ENCODE results near the gene PDILT. TPM values are rescaled to one million over a fixed set of nuclear protein-coding genes. Genes with fewer than 3 reads are reported as not detected.
"Not testable (repeated sequence)": the region's sequence is repeated elsewhere in the genome, so short reads cannot be mapped to it uniquely, and the experiment has no call there.

PDILT gene
- total RNA-seq, 1 donor from 2014 or later = not detected

DNA sequence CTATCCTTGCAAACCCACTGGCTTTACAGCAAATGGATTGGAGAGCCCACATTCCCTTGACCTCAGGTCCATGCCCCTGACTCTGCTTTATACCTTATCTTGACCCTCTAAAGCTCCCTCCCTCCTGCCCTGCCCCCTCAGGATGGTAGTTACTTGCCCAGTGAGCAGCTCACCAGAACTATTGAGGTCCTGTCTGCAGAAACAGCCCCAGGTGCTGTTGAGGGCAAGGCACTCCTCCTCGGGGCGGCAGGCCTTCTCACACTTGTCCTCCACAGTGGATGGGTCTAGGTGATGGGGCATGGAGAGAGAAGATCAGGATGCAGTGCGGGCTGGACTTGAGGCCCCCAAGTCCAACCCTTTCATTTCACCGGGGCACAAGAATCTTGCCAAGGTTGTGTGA, 81.8 kb downstream of the PDILT start:
- H3K36me3 Mint-ChIP-seq (ENCODE audit: insufficient read depth) = no peaks in the 10 kb centered on the region
- H3K27me3 Mint-ChIP-seq = peaks cover 19% of the 10 kb centered on the region
- H3K4me1 Mint-ChIP-seq (ENCODE audit: low read depth) = peaks cover 22% of the 10 kb centered on the region
- H3K27ac Mint-ChIP-seq = no peak overlapping the region
- TF ChIP-seq, protein P1, sequence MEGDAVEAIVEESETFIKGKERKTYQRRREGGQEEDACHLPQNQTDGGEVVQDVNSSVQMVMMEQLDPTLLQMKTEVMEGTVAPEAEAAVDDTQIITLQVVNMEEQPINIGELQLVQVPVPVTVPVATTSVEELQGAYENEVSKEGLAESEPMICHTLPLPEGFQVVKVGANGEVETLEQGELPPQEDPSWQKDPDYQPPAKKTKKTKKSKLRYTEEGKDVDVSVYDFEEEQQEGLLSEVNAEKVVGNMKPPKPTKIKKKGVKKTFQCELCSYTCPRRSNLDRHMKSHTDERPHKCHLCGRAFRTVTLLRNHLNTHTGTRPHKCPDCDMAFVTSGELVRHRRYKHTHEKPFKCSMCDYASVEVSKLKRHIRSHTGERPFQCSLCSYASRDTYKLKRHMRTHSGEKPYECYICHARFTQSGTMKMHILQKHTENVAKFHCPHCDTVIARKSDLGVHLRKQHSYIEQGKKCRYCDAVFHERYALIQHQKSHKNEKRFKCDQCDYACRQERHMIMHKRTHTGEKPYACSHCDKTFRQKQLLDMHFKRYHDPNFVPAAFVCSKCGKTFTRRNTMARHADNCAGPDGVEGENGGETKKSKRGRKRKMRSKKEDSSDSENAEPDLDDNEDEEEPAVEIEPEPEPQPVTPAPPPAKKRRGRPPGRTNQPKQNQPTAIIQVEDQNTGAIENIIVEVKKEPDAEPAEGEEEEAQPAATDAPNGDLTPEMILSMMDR (IDR thresholded peaks at IDR 0.05; ENCODE audit: unreplicated experiment) = no peak
- no peak for DNase-seq (ENCODE audit: low spot score, unreplicated experiment)
- peaks cover 8% of the 10 kb centered on the region for H3K9me3 Mint-ChIP-seq (ENCODE audit: low read depth)
- H3K4me3 Mint-ChIP-seq (ENCODE audit: low read depth) = no peak overlapping the region

DNA sequence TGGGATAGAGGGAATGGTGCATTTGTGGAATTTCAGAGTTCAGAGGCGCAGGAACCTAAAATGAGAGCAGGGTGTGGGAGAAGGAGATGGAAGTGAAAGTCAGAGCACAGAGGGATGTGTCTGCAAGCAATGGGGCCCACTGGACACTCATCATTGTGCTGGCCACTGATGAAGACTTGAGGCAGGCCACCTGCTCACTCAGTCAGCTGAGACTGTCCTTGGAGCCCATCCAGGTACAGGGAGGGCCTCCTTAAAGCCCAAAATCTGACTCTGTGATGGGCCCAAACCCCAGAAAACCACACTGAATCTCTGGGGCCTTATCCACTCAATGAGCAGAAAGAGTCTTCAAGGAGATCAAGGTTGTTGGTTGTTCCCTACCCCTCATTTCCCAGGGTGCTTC, 82.9 kb downstream of the PDILT start:
- no peak overlapping the region for H3K4me3 Mint-ChIP-seq (ENCODE audit: low read depth)
- no peaks in the 10 kb centered on the region for H3K36me3 Mint-ChIP-seq (ENCODE audit: insufficient read depth)
- TF ChIP-seq, protein P1 (IDR thresholded peaks at IDR 0.05; ENCODE audit: unreplicated experiment) = no peak
- no peak for DNase-seq (ENCODE audit: low spot score, unreplicated experiment)
- peaks cover 18% of the 10 kb centered on the region for H3K4me1 Mint-ChIP-seq (ENCODE audit: low read depth)
- H3K27me3 Mint-ChIP-seq = peaks cover 25% of the 10 kb centered on the region
- H3K27ac Mint-ChIP-seq = no peak overlapping the region
- peaks cover 4% of the 10 kb centered on the region for H3K9me3 Mint-ChIP-seq (ENCODE audit: low read depth)

DNA sequence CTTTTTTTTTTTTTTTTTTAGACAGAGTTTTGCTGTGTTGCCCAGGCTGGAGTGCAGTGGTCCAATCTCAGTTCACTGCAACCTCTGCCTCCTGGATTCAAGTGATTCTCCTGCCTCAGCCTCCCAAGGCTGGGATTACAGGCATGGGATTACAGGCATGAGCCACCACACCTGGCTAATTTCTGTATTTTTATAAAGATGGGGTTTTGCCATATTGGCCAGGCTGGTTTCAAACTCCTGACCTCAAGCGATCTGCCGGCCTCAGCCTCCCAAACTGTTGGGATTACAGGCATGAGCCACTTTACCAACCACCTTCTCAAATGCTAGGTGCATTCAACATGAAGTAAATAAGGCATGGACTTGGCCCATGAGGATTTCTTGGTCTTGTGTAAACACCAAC, 83.5 kb downstream of the PDILT start:
- H3K4me3 Mint-ChIP-seq (ENCODE audit: low read depth); DNase-seq (ENCODE audit: low spot score, unreplicated experiment); H3K9me3 Mint-ChIP-seq (ENCODE audit: low read depth); H3K36me3 Mint-ChIP-seq (ENCODE audit: insufficient read depth): not testable (repeated sequence)
- peaks cover 14% of the 10 kb centered on the region for H3K4me1 Mint-ChIP-seq (ENCODE audit: low read depth)
- H3K27me3 Mint-ChIP-seq = peaks cover 27% of the 10 kb centered on the region
- H3K27ac Mint-ChIP-seq = peak overlapping the region; percentile 58

DNA sequence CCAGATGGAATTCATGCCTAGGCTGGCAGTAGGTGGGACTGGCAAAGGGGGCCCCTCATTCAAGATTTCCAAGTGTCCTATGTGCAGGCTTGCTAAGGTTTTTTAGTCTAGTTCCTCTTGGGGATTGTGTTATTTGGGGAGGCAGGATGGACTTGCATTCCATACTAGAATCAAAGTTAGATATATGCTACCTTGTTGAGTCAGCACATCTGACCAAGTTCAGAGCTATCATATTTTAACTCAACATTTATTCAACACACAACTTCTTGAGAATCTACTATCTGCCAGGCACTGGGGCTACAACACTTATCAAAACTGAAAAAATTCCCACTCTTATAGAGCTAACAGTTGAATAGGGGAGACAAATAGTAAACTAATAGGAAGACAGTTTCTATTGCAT, 83.9 kb downstream of the PDILT start:
- H3K27ac Mint-ChIP-seq = no peak overlapping the region
- TF ChIP-seq, protein P1 (IDR thresholded peaks at IDR 0.05; ENCODE audit: unreplicated experiment) = no peak
- H3K27me3 Mint-ChIP-seq = peaks cover 28% of the 10 kb centered on the region
- H3K36me3 Mint-ChIP-seq (ENCODE audit: insufficient read depth) = no peaks in the 10 kb centered on the region
- H3K4me3 Mint-ChIP-seq (ENCODE audit: low read depth) = no peak overlapping the region
- H3K9me3 Mint-ChIP-seq (ENCODE audit: low read depth) = no peaks in the 10 kb centered on the region
- DNase-seq (ENCODE audit: low spot score, unreplicated experiment) = no peak
- peaks cover 9% of the 10 kb centered on the region for H3K4me1 Mint-ChIP-seq (ENCODE audit: low read depth)

DNA sequence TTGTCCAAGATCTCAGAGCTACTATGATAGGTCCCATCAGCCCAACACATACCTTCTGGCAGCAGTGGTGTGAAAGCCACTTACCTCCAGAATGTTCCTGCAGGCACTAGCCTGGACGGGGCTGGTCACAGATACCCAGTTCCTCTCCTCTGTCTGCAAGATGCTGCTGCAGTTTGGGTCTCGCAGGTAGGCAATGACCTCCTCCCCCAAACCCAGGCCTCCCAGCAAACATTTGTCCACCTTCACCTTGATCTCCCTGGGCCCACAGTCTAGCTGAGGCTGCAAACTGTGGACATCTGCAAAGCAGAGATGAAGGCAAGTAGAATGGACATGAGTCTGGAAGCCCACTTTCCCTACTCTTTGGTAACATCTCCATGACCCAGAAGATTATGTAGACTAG, 84.4 kb downstream of the PDILT start:
- no peaks in the 10 kb centered on the region for H3K36me3 Mint-ChIP-seq (ENCODE audit: insufficient read depth)
- peaks cover 7% of the 10 kb centered on the region for H3K4me1 Mint-ChIP-seq (ENCODE audit: low read depth)
- H3K9me3 Mint-ChIP-seq (ENCODE audit: low read depth) = no peaks in the 10 kb centered on the region
- no peak overlapping the region for H3K27ac Mint-ChIP-seq
- DNase-seq (ENCODE audit: low spot score, unreplicated experiment) = no peak
- peaks cover 28% of the 10 kb centered on the region for H3K27me3 Mint-ChIP-seq
- TF ChIP-seq, protein P1 (IDR thresholded peaks at IDR 0.05; ENCODE audit: unreplicated experiment) = no peak
- H3K4me3 Mint-ChIP-seq (ENCODE audit: low read depth) = no peak overlapping the region

DNA sequence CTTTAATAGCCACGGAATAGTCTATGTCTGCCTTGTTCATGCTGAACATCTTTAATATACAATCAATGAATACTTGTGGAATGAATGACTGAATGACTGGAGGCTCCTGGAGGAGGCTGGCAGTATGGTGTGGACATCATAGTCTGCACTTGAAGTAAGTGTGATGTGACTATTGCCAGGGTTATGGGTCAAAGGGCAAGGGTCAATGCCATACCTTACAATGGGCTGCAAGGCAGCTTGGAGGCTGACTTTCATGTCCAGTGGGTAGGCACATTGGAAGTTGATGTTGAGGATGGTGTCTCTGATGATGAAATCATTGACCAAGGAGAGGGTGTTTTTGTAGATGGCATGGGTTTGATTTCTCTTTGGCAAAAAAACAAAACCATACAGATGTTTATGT, 85.1 kb downstream of the PDILT start:
- Mint-ChIP-seq H3K9me3 (ENCODE audit: low read depth) (no peaks in the 10 kb centered on the region), H3K27ac (no peak overlapping the region), H3K4me3 (ENCODE audit: low read depth) (no peak overlapping the region), H3K27me3 (peaks cover 31% of the 10 kb centered on the region), H3K36me3 (ENCODE audit: insufficient read depth) (peaks cover under 1% of the 10 kb centered on the region), H3K4me1 (ENCODE audit: low read depth) (peaks cover 3% of the 10 kb centered on the region)
- TF ChIP-seq, protein P1 (IDR thresholded peaks at IDR 0.05; ENCODE audit: unreplicated experiment) = no peak
- DNase-seq (ENCODE audit: low spot score, unreplicated experiment) = no peak
